ENCODE data around the gene IGLON5.

- no peak for TF ChIP-seq CTCF (optimal IDR thresholded peaks at IDR 0.05 in 1 of 3, IDR thresholded peaks at IDR 0.05 in 1 of 3, conservative IDR thresholded peaks at IDR 0.05 in 1 of 3; ENCODE audit: extremely low read depth in 1 of 3, insufficient read depth in 2 of 3, low read length in 3 of 3)
- no peak for TF ChIP-seq EZH2 (IDR thresholded peaks at IDR 0.05; ENCODE audit: low read length)
Observed at GRCh38 chr19:51317968-51318367, 6.5 kb downstream of the IGLON5 start.
